ENCODE data around the gene CYP4V2.

CYP4V2 gene

DNA sequence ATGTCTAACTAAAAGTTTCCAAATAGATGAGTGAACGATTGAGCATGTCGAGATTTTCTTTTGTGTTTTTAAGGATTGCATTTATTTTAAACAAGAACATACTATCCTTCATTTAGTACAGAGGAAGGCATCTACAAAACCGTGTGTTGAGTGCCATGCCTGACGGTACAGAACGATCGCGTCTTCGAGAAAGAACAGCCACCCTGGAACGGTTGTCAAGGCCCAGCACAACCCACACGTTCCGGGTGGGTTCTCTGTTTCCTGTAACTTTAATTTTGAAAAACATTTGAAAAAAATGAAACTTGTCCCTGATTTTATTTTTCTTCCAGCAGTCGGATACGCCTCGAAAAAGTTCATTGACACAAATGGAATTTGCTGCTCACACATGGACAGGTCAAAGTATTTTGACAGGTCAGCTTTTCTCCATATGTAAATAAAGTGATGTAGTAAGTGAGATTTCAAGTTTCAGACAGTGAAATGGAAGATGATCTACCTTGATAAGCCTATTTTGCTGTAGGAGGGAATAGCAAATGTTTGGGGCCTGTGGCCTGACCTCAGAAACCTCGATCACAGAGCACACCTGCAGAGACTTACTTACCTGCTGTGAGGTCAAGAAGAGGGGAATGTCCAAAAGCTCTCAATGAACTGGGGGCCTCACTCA lies 24.4 kb upstream of the CYP4V2 start:
- TF ChIP-seq CTCF (IDR thresholded peaks at IDR 0.05; ENCODE audit: low read depth, low read length, missing control alignments): no peak
- no peak for DNase-seq (ENCODE audit: low read depth)
- in situ Hi-C loops (cut with HindIII; ENCODE audit: low sequenced_read_pairs): no loop called here
- H3K4me3 ChIP-seq (ENCODE audit: low read depth, low read length): no peak overlapping the region

DNA sequence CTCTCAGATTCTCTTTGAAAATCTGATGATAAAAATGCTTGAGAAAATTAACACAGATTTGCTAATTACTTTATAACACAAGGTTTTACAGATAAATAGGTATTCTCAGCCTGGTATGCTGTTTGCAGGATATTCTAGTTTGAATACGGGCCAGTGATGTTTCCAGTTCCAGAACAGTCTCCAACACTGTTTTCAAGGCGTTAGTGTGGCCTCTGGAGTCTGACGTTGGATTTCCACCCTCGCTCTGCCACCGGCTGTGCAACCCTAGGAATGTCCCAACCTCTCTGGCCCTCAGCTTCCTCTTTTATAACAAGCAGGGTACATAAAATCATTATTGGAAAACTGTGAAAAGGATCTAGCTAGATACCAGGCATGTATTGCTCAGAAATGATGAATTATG lies 23.8 kb upstream of the CYP4V2 start:
- in situ Hi-C loops (cut with HindIII; ENCODE audit: low sequenced_read_pairs): no loop called here
- TF ChIP-seq CTCF (IDR thresholded peaks at IDR 0.05; ENCODE audit: low read depth, low read length, missing control alignments): no peak
- no peak for DNase-seq (ENCODE audit: low read depth)
- no peak overlapping the region for H3K4me3 ChIP-seq (ENCODE audit: low read depth, low read length)

DNA sequence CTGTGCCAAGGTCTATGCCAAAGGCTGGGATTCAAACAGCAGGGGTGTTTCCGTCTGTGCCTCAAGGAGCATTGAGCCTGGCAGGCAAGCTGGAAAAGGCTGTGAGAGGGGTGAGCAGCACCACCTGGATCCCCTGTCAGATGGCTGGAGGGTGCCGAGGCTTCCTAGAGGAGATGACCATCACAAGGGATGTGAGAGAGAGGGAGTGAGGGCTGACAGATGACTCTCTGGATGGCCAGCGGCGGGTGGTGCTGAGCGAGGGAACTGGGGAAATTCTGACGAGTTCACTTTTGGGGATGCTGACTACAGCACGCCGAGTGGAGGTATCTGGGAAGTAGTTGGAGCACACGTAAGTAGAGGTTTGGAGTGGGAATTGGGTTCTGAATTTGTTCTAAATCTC lies 22.6 kb upstream of the CYP4V2 start:
- no peak overlapping the region for H3K4me3 ChIP-seq (ENCODE audit: low read depth, low read length)
- in situ Hi-C loops (cut with HindIII; ENCODE audit: low sequenced_read_pairs): no loop called here
- TF ChIP-seq CTCF (IDR thresholded peaks at IDR 0.05; ENCODE audit: low read depth, low read length, missing control alignments): no peak
- DNase-seq (ENCODE audit: low read depth): no peak

- no peak for TF ChIP-seq CTCF (IDR thresholded peaks at IDR 0.05; ENCODE audit: low read depth, low read length, missing control alignments)
- H3K4me3 ChIP-seq (ENCODE audit: low read depth, low read length): no peak overlapping the region
- in situ Hi-C loops (cut with HindIII; ENCODE audit: low sequenced_read_pairs): no loop called here
- no peak for DNase-seq (ENCODE audit: low read depth)
Observed at GRCh38 chr4:186169333-186169944, 21.9 kb upstream of the CYP4V2 start.

- in situ Hi-C loops (cut with HindIII; ENCODE audit: low sequenced_read_pairs): no loop called here
- no peak for TF ChIP-seq CTCF (IDR thresholded peaks at IDR 0.05; ENCODE audit: low read depth, low read length, missing control alignments)
- no peak for DNase-seq (ENCODE audit: low read depth)
- H3K4me3 ChIP-seq (ENCODE audit: low read depth, low read length): no peak overlapping the region
Observed at GRCh38 chr4:186169945-186170802, 21.2 kb upstream of the CYP4V2 start.

DNA sequence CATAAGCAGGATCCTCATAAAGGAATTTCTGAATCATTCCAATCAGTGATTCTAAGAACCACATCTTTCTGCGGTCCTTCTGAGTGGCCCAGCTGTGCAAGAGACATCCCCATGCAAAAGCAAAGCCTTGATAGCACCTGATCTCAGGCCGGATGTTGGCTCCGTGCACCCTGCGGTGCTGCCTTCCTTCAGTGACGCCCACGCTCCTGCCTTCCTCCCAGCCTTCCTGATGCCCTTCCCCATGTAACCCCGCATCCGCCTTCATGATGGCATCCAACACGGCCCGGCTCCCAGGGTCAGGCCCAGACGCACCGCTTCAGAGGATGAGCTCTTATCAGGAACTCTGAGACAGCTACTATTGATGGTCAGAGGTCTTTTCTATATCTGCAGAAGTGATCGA lies 20.4 kb upstream of the CYP4V2 start:
- in situ Hi-C loops (cut with HindIII; ENCODE audit: low sequenced_read_pairs): no loop called here
- TF ChIP-seq CTCF (IDR thresholded peaks at IDR 0.05; ENCODE audit: low read depth, low read length, missing control alignments): no peak
- H3K4me3 ChIP-seq (ENCODE audit: low read depth, low read length): no peak overlapping the region
- no peak for DNase-seq (ENCODE audit: low read depth)
